ENCODE data around the gene SLC6A15. TPM values are rescaled to one million over a fixed set of nuclear protein-coding genes. Genes with fewer than 3 reads are reported as not detected.

SLC6A15 gene
- total RNA-seq, 4 donors from 2014 or later: 0.19 to 8.3 (median 3.1) TPM

- TF ChIP-seq CTCF (IDR thresholded peaks at IDR 0.05; ENCODE audit: low read depth): no peak
These were observed 1.9 kb downstream of the SLC6A15 start for GRCh38 chr12:84910549-84911241.

GRCh38 chr12:84904051-84904450 lies 8.5 kb downstream of the SLC6A15 start:
- no peak for TF ChIP-seq CTCF (IDR thresholded peaks at IDR 0.05; ENCODE audit: low read depth)

- no peak for TF ChIP-seq CTCF (IDR thresholded peaks at IDR 0.05; ENCODE audit: low read depth)
These were observed 21.3 kb downstream of the SLC6A15 start for GRCh38 chr12:84891106-84891838.

GRCh38 chr12:84889818-84890217 lies 22.8 kb downstream of the SLC6A15 start:
- TF ChIP-seq CTCF (IDR thresholded peaks at IDR 0.05; ENCODE audit: low read depth): no peak

- no peak for TF ChIP-seq CTCF (IDR thresholded peaks at IDR 0.05; ENCODE audit: low read depth)
These were observed 23.7 kb downstream of the SLC6A15 start for GRCh38 chr12:84888861-84889260.

- no peak for TF ChIP-seq CTCF (IDR thresholded peaks at IDR 0.05; ENCODE audit: low read depth)
These were observed 35.3 kb downstream of the SLC6A15 start for GRCh38 chr12:84877340-84877739.

- no peak for TF ChIP-seq CTCF (IDR thresholded peaks at IDR 0.05; ENCODE audit: low read depth)
These were observed 37.4 kb downstream of the SLC6A15 start for GRCh38 chr12:84875241-84875640.

Data from subcutaneous adipose tissue (tissue), 4 donors.